A549 (cell line): Measurements from ENCODE around the gene ASB7. TPM values are rescaled to one million over a fixed set of nuclear protein-coding genes. Genes with fewer than 3 reads are reported as not detected.

Source experiments
- ATAC-seq, 2 experiments: fragments of 200-7000 bp in 1 of 2; fragments of >200 bp in 1 of 2; cut with Nextera tagmentation in 1 of 2; cut with Tn5 transposase in 1 of 2; 3 replicates each; pipeline versions ENCODE4 v1.8.0 to v1.9.1; 2018 to 2020; ENCODE audit warnings: mild to moderate bottlenecking in 1 of 2, moderate library complexity in 1 of 2
- CTCF ChIA-PET: fragments of 300-600 bp; sonication (Branson Sonifier 250); formaldehyde crosslinking; extraction: SDS; loops from one replicate; lab custom pipeline; 2021; ENCODE audit warnings: antibody characterized with exemption, inconsistent platforms; lab: Yijun Ruan, JAX
- POLR2A ChIA-PET: fragments of 350-600 bp; formaldehyde crosslinking; extraction: SDS; loops from one replicate; lab custom pipeline; 2021; ENCODE audit warnings: antibody characterized with exemption, inconsistent platforms; lab: Yijun Ruan, JAX
- DNase-seq, 2 experiments: peaks; one replicate each; pipeline versions ENCODE4 v3.0.0 to v3.0.0-alpha.2; 2011 to 2016; ENCODE audit warnings: low read depth in 1 of 2, low spot score in 1 of 2
- FAIRE-seq: peaks from 2 replicates; lab custom pipeline; 2011; peaks lifted over from hg19 to GRCh38; lab: Jason Lieb, UNC
- H3K27ac ChIP-seq, 2 experiments: fragments of >200 bp; sonication (Bioruptor Twin); formaldehyde crosslinking; 3 replicates each; pipeline ENCODE4 v1.5.1; 2016 to 2017
- H3K4me1 ChIP-seq: fragments of >200 bp; sonication (Bioruptor Twin); formaldehyde crosslinking; 3 replicates; pipeline ENCODE4 v1.6.1; 2016
- H3K4me2 ChIP-seq: fragments of >200 bp; sonication (Bioruptor Twin); formaldehyde crosslinking; 3 replicates; pipeline ENCODE4 v1.6.1; 2016
- H3K4me3 ChIP-seq: fragments of >200 bp; sonication (Bioruptor Twin); formaldehyde crosslinking; 3 replicates; pipeline ENCODE4 v1.5.1; 2016
- H3K9me3 ChIP-seq: fragments of >200 bp; sonication (Bioruptor Twin); formaldehyde crosslinking; 3 replicates; pipeline ENCODE4 v1.6.1; 2016
- CBX2 ChIP-seq: fragments of 200-600 bp; sonication (generic); IDR thresholded peaks from 2 replicates; pipeline ENCODE4 v1.6.1; 2016; ENCODE audit warnings: low read depth, mild to moderate bottlenecking, borderline replicate concordance
- CHD2 ChIP-seq: fragments of 150-350 bp; IDR thresholded peaks from 2 replicates; pipeline ENCODE4 v1.6.1; 2014; ENCODE audit warnings: low read length; ENCODE audit not compliant: partially characterized antibody
- CTCF ChIP-seq: fragments of >200 bp; sonication (Bioruptor Twin); formaldehyde crosslinking; IDR thresholded peaks from 3 replicates; pipeline ENCODE4 v1.5.1; 2016
- EHF ChIP-seq: fragments of 250-450 bp; sonication (Bioruptor Pico); IDR thresholded peaks from 2 replicates; pipeline ENCODE4 v1.5.0; 2020; ENCODE audit warnings: mild to moderate bottlenecking
- EP300 ChIP-seq, 2 experiments: fragments of >200 bp; sonication (Bioruptor Twin); formaldehyde crosslinking; IDR thresholded peaks; 2 replicates in 1 of 2; 3 replicates in 1 of 2; pipeline ENCODE4 v1.6.1; 2016 to 2017
- FOSB ChIP-seq: fragments of 250-450 bp; sonication (Bioruptor Pico); IDR thresholded peaks from 2 replicates; pipeline ENCODE4 v1.5.0; 2020; ENCODE audit warnings: mild to moderate bottlenecking, moderate library complexity
- GATA3 ChIP-seq: IDR thresholded peaks from 2 replicates; pipeline ENCODE4 v1.6.1; 2012; ENCODE audit warnings: borderline replicate concordance
- HDAC2 ChIP-seq: fragments of 200-600 bp; sonication (generic); IDR thresholded peaks from 2 replicates; pipeline ENCODE4 v1.6.1; 2016
- HMGXB4 ChIP-seq: fragments of 250-450 bp; sonication (Bioruptor Pico); IDR thresholded peaks from 2 replicates; pipeline ENCODE4 v1.5.0; 2021; ENCODE audit warnings: mild to moderate bottlenecking, moderate library complexity, borderline replicate concordance
- HOXA7 ChIP-seq: fragments of 250-450 bp; sonication (Bioruptor Pico); IDR thresholded peaks from 2 replicates; pipeline ENCODE4 v1.5.0; 2020; ENCODE audit warnings: mild to moderate bottlenecking, moderate library complexity
- HOXB13 ChIP-seq: fragments of 250-450 bp; sonication (Bioruptor Pico); IDR thresholded peaks from 2 replicates; pipeline ENCODE4 v1.5.0; 2020; ENCODE audit warnings: low read depth, mild to moderate bottlenecking, moderate library complexity
- JUN ChIP-seq, 2 experiments: fragments of >200 bp; sonication (Bioruptor Twin); formaldehyde crosslinking; IDR thresholded peaks; 2 replicates in 1 of 2; 3 replicates in 1 of 2; pipeline ENCODE4 v1.6.1; 2016 to 2017
- KDM1A ChIP-seq: fragments of 200-600 bp; sonication (generic); IDR thresholded peaks from 2 replicates; pipeline ENCODE4 v1.6.1; 2016; ENCODE audit warnings: low read depth, mild to moderate bottlenecking
- KDM5A ChIP-seq: fragments of 200-600 bp; sonication (generic); IDR thresholded peaks from 2 replicates; pipeline ENCODE4 v1.6.1; 2016; ENCODE audit warnings: antibody characterized with exemption, mild to moderate bottlenecking
- MAFK ChIP-seq: fragments of 450-650 bp; IDR thresholded peaks from 2 replicates; pipeline ENCODE4 v1.6.1; 2014; ENCODE audit not compliant: partially characterized antibody
- MAZ ChIP-seq: fragments of 150-350 bp; IDR thresholded peaks from 2 replicates; pipeline ENCODE4 v1.6.1; 2014; ENCODE audit warnings: antibody characterized with exemption, low read depth, low read length, borderline replicate concordance
- NFE2L2 ChIP-seq: fragments of 150-350 bp; conservative IDR thresholded peaks from 2 replicates; pipeline ENCODE4 v1.6.1; 2014; ENCODE audit warnings: low read length
- NR3C1 ChIP-seq: fragments of >200 bp; sonication (Bioruptor Twin); formaldehyde crosslinking; IDR thresholded peaks from 3 replicates; pipeline ENCODE4 v1.6.1; 2017
- POLR2AphosphoS2 ChIP-seq: conservative IDR thresholded peaks from 2 replicates; pipeline ENCODE4 v1.6.1; 2012; ENCODE audit warnings: low read length, improper control_type of control experiment, inconsistent platforms
- RAD21 ChIP-seq, 2 experiments: fragments of >200 bp in 1 of 2; sonication (Bioruptor Twin) in 1 of 2; formaldehyde crosslinking in 1 of 2; IDR thresholded peaks in 1 of 2; conservative IDR thresholded peaks in 1 of 2; 2 replicates in 1 of 2; 3 replicates in 1 of 2; pipeline ENCODE4 v1.6.1; 2012 to 2018; ENCODE audit warnings: inconsistent platforms in 1 of 2
- RARB ChIP-seq: fragments of 250-450 bp; sonication (Bioruptor Pico); IDR thresholded peaks from 2 replicates; pipeline ENCODE4 v1.8.0; 2021; ENCODE audit warnings: mild to moderate bottlenecking, moderate library complexity
- RCOR1 ChIP-seq: fragments of 150-350 bp; IDR thresholded peaks from 2 replicates; pipeline ENCODE4 v1.6.1; 2014; ENCODE audit warnings: antibody characterized with exemption, low read length, low read depth
- SMC3 ChIP-seq: fragments of >200 bp; sonication (Bioruptor Twin); formaldehyde crosslinking; IDR thresholded peaks from 3 replicates; pipeline ENCODE4 v1.6.1; 2018; ENCODE audit warnings: inconsistent platforms
- SREBF2 ChIP-seq: fragments of 450-650 bp; IDR thresholded peaks from 2 replicates; pipeline ENCODE4 v1.6.1; 2014; ENCODE audit warnings: mild to moderate bottlenecking, moderate library complexity
- TFCP2L1 ChIP-seq: fragments of 250-450 bp; sonication (Bioruptor Pico); IDR thresholded peaks from 2 replicates; pipeline ENCODE4 v1.5.0; 2021; ENCODE audit warnings: mild to moderate bottlenecking
- ZFP36 ChIP-seq: fragments of 450-650 bp; IDR thresholded peaks from 2 replicates; pipeline ENCODE4 v1.6.1; 2014; ENCODE audit warnings: borderline replicate concordance; ENCODE audit not compliant: partially characterized antibody
- ZNF302 ChIP-seq: fragments of 250-450 bp; sonication (Bioruptor Pico); IDR thresholded peaks from 2 replicates; pipeline ENCODE4 v1.9.0; 2021; ENCODE audit warnings: inconsistent platforms, mild to moderate bottlenecking, moderate library complexity
- WGBS: methylation state at CpG from one replicate; pipeline ENCODE4 v1.1.6; 2017; ENCODE audit errors: missing lambda C conversion rate; 5-methylcytosine and 5-hydroxymethylcytosine counted together
- polyA plus RNA-seq, 4 experiments: library from polyadenylated mRNA; depleted of rRNA in 3 of 4; stranded (reverse); fragments of >200 nt; fragmentation: RNase III in 1 of 4; extraction: RNeasy Plus Mini Kit Qiagen cat#74134 plus additional on column Dnase treatment in 1 of 4; gene quantifications; 2 replicates in 3 of 4; 3 replicates in 1 of 4; pipeline ENCODE4 v1.2.3, GENCODE V29; 2011 to 2017
- TF ChIP-seq, protein P1 (sequence below): fragments of >200 bp; sonication (Bioruptor Twin); formaldehyde crosslinking; IDR thresholded peaks from 2 replicates; pipeline ENCODE4 v1.6.1; 2016
- TF ChIP-seq, protein P2 (sequence below): fragments of 200-600 bp; sonication (generic); IDR thresholded peaks from 2 replicates; pipeline ENCODE4 v1.6.1; 2016; ENCODE audit warnings: antibody characterized with exemption, mild to moderate bottlenecking, moderate library complexity
- TF ChIP-seq, protein P3 (sequence below): IDR thresholded peaks from 2 replicates; pipeline ENCODE4 v1.6.1; 2012
- TF ChIP-seq, protein P4 (sequence below): IDR thresholded peaks from 2 replicates; pipeline ENCODE4 v1.6.1; 2012; ENCODE audit warnings: low read depth, borderline replicate concordance
- TF ChIP-seq, protein P5 (sequence below): fragments of >200 bp; sonication (Bioruptor Twin); formaldehyde crosslinking; IDR thresholded peaks from 3 replicates; pipeline ENCODE4 v1.6.1; 2016

The ASB7 gene
- polyA plus RNA-seq, 2 of the 4 experiments (the other 2 are of a cell fraction), result 9.2 to 21.6 TPM

DNA sequence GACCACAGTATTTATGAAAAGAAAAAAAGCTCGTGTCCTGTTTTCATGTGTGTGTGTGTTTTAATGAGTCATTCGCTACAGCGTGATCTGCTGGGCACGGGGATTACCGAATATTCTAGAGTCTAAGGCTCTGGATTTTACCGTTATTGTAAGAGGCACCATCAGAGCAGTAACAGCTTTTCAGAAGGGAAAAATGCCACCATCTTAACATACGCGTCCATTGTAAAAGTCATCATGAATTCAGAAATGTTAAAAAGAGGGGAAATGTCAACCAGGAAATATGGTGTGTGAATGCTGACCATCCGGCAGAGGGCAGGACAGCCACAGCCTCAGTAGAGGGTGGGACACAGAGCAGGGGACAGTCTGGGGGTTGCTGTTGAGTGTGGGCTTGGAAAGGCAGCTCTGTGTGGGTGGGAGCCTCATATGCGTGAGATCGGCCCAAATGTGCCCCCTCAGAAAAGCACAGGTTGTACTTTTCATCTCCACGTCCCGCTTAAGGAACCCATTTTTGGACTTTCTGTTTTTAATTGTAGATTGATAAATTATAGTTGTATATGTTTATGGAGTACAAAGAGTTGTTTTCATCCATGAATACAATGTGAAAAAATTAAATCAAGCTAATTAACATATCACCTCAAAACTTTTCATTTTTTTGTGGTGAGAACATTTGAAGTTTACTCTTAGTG, 69.6 kb downstream of the ASB7 start:
- peaks cover 5% of the 10 kb centered on the region for H3K4me1 ChIP-seq
- 25% methylated on average over 13 of the region's 13 CpGs for WGBS
- H3K9me3 ChIP-seq, result no peaks in the 10 kb centered on the region
- FAIRE-seq, result peak; percentile 99
- H3K4me2 ChIP-seq, result peak overlapping the region; percentile 83
- peak overlapping the region; percentile 68 to 73 for H3K27ac ChIP-seq
- peak; percentile 97 to 99 for ATAC-seq
- ChIA-PET POLR2A (interaction anchor here (0.6 to 1.0 kb wide), 2 partner anchors 49 to 207 kb away, joined by 3 to 5 read pairs; partner anchors contain the start of gene ALDH1A3), CTCF (interaction anchor here (0.6 to 5.1 kb wide), 86 partner anchors 8 to 351 kb away, joined by 3 to 117 read pairs (median 6); partner anchors contain the start of genes ALDH1A3 and LRRK1)
- DNase-seq, result peak; percentile 69 to 84
- peak overlapping the region; percentile 33 for H3K4me3 ChIP-seq
- no peak for TF ChIP-seq ZFP36
- TF ChIP-seq, protein P1, sequence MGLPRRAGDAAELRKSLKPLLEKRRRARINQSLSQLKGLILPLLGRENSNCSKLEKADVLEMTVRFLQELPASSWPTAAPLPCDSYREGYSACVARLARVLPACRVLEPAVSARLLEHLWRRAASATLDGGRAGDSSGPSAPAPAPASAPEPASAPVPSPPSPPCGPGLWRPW, result no peak
- TF ChIP-seq HOXA7, result no peak
- no peak for TF ChIP-seq CBX2
- TF ChIP-seq, protein P2, sequence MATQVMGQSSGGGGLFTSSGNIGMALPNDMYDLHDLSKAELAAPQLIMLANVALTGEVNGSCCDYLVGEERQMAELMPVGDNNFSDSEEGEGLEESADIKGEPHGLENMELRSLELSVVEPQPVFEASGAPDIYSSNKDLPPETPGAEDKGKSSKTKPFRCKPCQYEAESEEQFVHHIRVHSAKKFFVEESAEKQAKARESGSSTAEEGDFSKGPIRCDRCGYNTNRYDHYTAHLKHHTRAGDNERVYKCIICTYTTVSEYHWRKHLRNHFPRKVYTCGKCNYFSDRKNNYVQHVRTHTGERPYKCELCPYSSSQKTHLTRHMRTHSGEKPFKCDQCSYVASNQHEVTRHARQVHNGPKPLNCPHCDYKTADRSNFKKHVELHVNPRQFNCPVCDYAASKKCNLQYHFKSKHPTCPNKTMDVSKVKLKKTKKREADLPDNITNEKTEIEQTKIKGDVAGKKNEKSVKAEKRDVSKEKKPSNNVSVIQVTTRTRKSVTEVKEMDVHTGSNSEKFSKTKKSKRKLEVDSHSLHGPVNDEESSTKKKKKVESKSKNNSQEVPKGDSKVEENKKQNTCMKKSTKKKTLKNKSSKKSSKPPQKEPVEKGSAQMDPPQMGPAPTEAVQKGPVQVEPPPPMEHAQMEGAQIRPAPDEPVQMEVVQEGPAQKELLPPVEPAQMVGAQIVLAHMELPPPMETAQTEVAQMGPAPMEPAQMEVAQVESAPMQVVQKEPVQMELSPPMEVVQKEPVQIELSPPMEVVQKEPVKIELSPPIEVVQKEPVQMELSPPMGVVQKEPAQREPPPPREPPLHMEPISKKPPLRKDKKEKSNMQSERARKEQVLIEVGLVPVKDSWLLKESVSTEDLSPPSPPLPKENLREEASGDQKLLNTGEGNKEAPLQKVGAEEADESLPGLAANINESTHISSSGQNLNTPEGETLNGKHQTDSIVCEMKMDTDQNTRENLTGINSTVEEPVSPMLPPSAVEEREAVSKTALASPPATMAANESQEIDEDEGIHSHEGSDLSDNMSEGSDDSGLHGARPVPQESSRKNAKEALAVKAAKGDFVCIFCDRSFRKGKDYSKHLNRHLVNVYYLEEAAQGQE, result no peak
- TF ChIP-seq MAFK, result no peak
- TF ChIP-seq HOXB13 (CRISPR knock-in tag), result no peak
- TF ChIP-seq, protein P3, sequence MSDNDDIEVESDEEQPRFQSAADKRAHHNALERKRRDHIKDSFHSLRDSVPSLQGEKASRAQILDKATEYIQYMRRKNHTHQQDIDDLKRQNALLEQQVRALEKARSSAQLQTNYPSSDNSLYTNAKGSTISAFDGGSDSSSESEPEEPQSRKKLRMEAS, result peak; percentile 38; the same call in 1 of the 2 replicates
- TF ChIP-seq, protein P4, sequence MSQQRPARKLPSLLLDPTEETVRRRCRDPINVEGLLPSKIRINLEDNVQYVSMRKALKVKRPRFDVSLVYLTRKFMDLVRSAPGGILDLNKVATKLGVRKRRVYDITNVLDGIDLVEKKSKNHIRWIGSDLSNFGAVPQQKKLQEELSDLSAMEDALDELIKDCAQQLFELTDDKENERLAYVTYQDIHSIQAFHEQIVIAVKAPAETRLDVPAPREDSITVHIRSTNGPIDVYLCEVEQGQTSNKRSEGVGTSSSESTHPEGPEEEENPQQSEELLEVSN, result no peak
- TF ChIP-seq, protein P5, sequence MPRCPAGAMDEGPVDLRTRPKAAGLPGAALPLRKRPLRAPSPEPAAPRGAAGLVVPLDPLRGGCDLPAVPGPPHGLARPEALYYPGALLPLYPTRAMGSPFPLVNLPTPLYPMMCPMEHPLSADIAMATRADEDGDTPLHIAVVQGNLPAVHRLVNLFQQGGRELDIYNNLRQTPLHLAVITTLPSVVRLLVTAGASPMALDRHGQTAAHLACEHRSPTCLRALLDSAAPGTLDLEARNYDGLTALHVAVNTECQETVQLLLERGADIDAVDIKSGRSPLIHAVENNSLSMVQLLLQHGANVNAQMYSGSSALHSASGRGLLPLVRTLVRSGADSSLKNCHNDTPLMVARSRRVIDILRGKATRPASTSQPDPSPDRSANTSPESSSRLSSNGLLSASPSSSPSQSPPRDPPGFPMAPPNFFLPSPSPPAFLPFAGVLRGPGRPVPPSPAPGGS, result no peak
- TF ChIP-seq RAD21 (conservative IDR thresholded peaks at IDR 0.05 in 1 of 2, IDR thresholded peaks at IDR 0.05 in 1 of 2), result peak; percentile 99
- TF ChIP-seq NR3C1, result no peak
- 0 out of 5 replicates have a peak, but pooled peaks of 1 of the 2 experiments have one; percentile 16 for TF ChIP-seq JUN (IDR thresholded peaks at IDR 0.05)
- peak; percentile 58; the same call in 1 of the 2 replicates for TF ChIP-seq KDM5A
- no peak for TF ChIP-seq CHD2
- TF ChIP-seq RCOR1, result no peak
- TF ChIP-seq EP300 (IDR thresholded peaks at IDR 0.05), result no peak
- no peak for TF ChIP-seq RARB (CRISPR knock-in tag)
- TF ChIP-seq ZNF302 (CRISPR knock-in tag), result no peak
- no peak for TF ChIP-seq EHF (CRISPR knock-in tag)
- no peak for TF ChIP-seq HDAC2
- TF ChIP-seq FOSB (CRISPR knock-in tag), result no peak
- no peak for TF ChIP-seq NFE2L2
- no peak for TF ChIP-seq POLR2AphosphoS2
- TF ChIP-seq HMGXB4, result no peak
- no peak for TF ChIP-seq MAZ
- TF ChIP-seq CTCF, result peak; percentile 95
- TF ChIP-seq KDM1A, result no peak
- TF ChIP-seq GATA3, result no peak
- TF ChIP-seq TFCP2L1 (CRISPR knock-in tag), result no peak
- TF ChIP-seq SREBF2, result no peak
- TF ChIP-seq SMC3, result peak; percentile 99
